ENCODE results near the gene ULK1.
"Not testable (repeated sequence)": the region's sequence is repeated elsewhere in the genome, so short reads cannot be mapped to it uniquely, and the experiment has no call there.

The ULK1 gene

GRCh38 chr12:131959116-131959515, 64.7 kb downstream of the ULK1 start:
- no peak overlapping the region for H3K27ac ChIP-seq (ENCODE audit: low read depth, low read length, poor library complexity, severe bottlenecking)
- H3K79me2 ChIP-seq (ENCODE audit: insufficient read depth, low read length): peaks cover 76% of the 10 kb centered on the region
- no peak overlapping the region for H3K4me3 ChIP-seq (ENCODE audit: low read depth, low read length, poor library complexity, severe bottlenecking)
- H3K9me3 ChIP-seq (ENCODE audit: low read length): no peaks in the 10 kb centered on the region
- no peak overlapping the region for H3K9ac ChIP-seq (ENCODE audit: low read length)
- H3F3A ChIP-seq (ENCODE audit: insufficient read depth, low read length): no peaks in the 10 kb centered on the region; the same call in 1 of the 2 replicates
- no peak overlapping the region for H3K4me2 ChIP-seq (ENCODE audit: low read length)
- H3K36me3 ChIP-seq (ENCODE audit: insufficient read depth, low read length): peaks cover 29% of the 10 kb centered on the region; the same call in 1 of the 2 replicates
- TF ChIP-seq EZH2 (IDR thresholded peaks at IDR 0.05; ENCODE audit: borderline replicate concordance, low read length) (no peak), CTCF (IDR thresholded peaks at IDR 0.05; ENCODE audit: low read length) (no peak)
- no peak overlapping the region for H2AFZ ChIP-seq (ENCODE audit: low read length)
- H4K20me1 ChIP-seq (ENCODE audit: insufficient read depth, low read length): no peaks in the 10 kb centered on the region
- no peaks in the 10 kb centered on the region for H3K27me3 ChIP-seq (ENCODE audit: insufficient read depth, low read length)
- peaks cover 45% of the 10 kb centered on the region for H3K4me1 ChIP-seq (ENCODE audit: insufficient read depth, low read length, severe bottlenecking)
- H3K9me2 ChIP-seq (ENCODE audit: low read depth, low read length): no peaks in the 10 kb centered on the region

GRCh38 chr12:131959641-131960589, 65.5 kb downstream of the ULK1 start:
- Histone ChIP-seq H3K4me1 (ENCODE audit: insufficient read depth, low read length, severe bottlenecking) (peaks cover 45% of the 10 kb centered on the region), H3K4me2 (ENCODE audit: low read length) (no peak overlapping the region), H3K9me2 (ENCODE audit: low read depth, low read length) (no peaks in the 10 kb centered on the region), H3K27ac (ENCODE audit: low read depth, low read length, poor library complexity, severe bottlenecking) (no peak overlapping the region), H4K20me1 (ENCODE audit: insufficient read depth, low read length) (no peaks in the 10 kb centered on the region), H3F3A (ENCODE audit: insufficient read depth, low read length) (no peaks in the 10 kb centered on the region; the same call in 1 of the 2 replicates), H3K9ac (ENCODE audit: low read length) (no peak overlapping the region), H3K4me3 (ENCODE audit: low read depth, low read length, poor library complexity, severe bottlenecking) (no peak overlapping the region), H3K27me3 (ENCODE audit: insufficient read depth, low read length) (no peaks in the 10 kb centered on the region), H3K36me3 (ENCODE audit: insufficient read depth, low read length) (peaks cover 37% of the 10 kb centered on the region), H3K9me3 (ENCODE audit: low read length) (no peaks in the 10 kb centered on the region), H2AFZ (ENCODE audit: low read length) (no peak overlapping the region), H3K79me2 (ENCODE audit: insufficient read depth, low read length) (peaks cover 76% of the 10 kb centered on the region)
- TF ChIP-seq CTCF (IDR thresholded peaks at IDR 0.05; ENCODE audit: low read length): no peak
- no peak for TF ChIP-seq EZH2 (IDR thresholded peaks at IDR 0.05; ENCODE audit: borderline replicate concordance, low read length)

- H3K27ac ChIP-seq (ENCODE audit: low read depth, low read length, poor library complexity, severe bottlenecking); H2AFZ ChIP-seq (ENCODE audit: low read length); H3K27me3 ChIP-seq (ENCODE audit: insufficient read depth, low read length); H4K20me1 ChIP-seq (ENCODE audit: insufficient read depth, low read length); H3K9me2 ChIP-seq (ENCODE audit: low read depth, low read length); H3K4me3 ChIP-seq (ENCODE audit: low read depth, low read length, poor library complexity, severe bottlenecking); H3K9ac ChIP-seq (ENCODE audit: low read length); H3F3A ChIP-seq (ENCODE audit: insufficient read depth, low read length); H3K4me2 ChIP-seq (ENCODE audit: low read length); H3K9me3 ChIP-seq (ENCODE audit: low read length): not testable (repeated sequence)
- peaks cover 39% of the 10 kb centered on the region for H3K4me1 ChIP-seq (ENCODE audit: insufficient read depth, low read length, severe bottlenecking)
- peaks cover 76% of the 10 kb centered on the region for H3K79me2 ChIP-seq (ENCODE audit: insufficient read depth, low read length)
- peaks cover 45% of the 10 kb centered on the region for H3K36me3 ChIP-seq (ENCODE audit: insufficient read depth, low read length)
Observed at GRCh38 chr12:131960590-131961325, 66.3 kb downstream of the ULK1 start.

- H3K9ac ChIP-seq (ENCODE audit: low read length); H2AFZ ChIP-seq (ENCODE audit: low read length); H3K27me3 ChIP-seq (ENCODE audit: insufficient read depth, low read length); H3K27ac ChIP-seq (ENCODE audit: low read depth, low read length, poor library complexity, severe bottlenecking); H3K4me2 ChIP-seq (ENCODE audit: low read length); H3K9me3 ChIP-seq (ENCODE audit: low read length); H3K4me3 ChIP-seq (ENCODE audit: low read depth, low read length, poor library complexity, severe bottlenecking); H3K9me2 ChIP-seq (ENCODE audit: low read depth, low read length); H3F3A ChIP-seq (ENCODE audit: insufficient read depth, low read length); H4K20me1 ChIP-seq (ENCODE audit: insufficient read depth, low read length): not testable (repeated sequence)
- Histone ChIP-seq H3K4me1 (ENCODE audit: insufficient read depth, low read length, severe bottlenecking) (peaks cover 34% of the 10 kb centered on the region), H3K36me3 (ENCODE audit: insufficient read depth, low read length) (peaks cover 50% of the 10 kb centered on the region), H3K79me2 (ENCODE audit: insufficient read depth, low read length) (peaks cover 75% of the 10 kb centered on the region)
Observed at GRCh38 chr12:131961328-131961727, 66.9 kb downstream of the ULK1 start.
